K562 (cell line): ENCODE results near the gene LPCAT1. TPM values are rescaled to one million over a fixed set of nuclear protein-coding genes. Genes with fewer than 3 reads are reported as not detected.

Experiments used
- ATAC-seq: fragments of 200-7000 bp; cut with Tn5 transposase; 3 replicates; pipeline ENCODE4 v1.9.1; 2020; ENCODE audit warnings: moderate library complexity
- BruUV-seq: library from RNA; stranded (reverse); fragments of 400-500 nt; replicated peaks from 2 replicates; lab custom pipeline; 2021; lab: Mats Ljungman, UMichigan
- CTCF ChIA-PET: fragments of 300-600 bp; formaldehyde crosslinking; extraction: SDS; loops from one replicate; lab custom pipeline; 2021; ENCODE audit warnings: low intra/inter-chr PET ratio; lab: Yijun Ruan, JAX
- POLR2A ChIA-PET: fragments of 300-600, 350-650 bp; sonication (Branson Sonifier 250); formaldehyde crosslinking; extraction: SDS; loops from one replicate; lab custom pipeline; 2021; ENCODE audit warnings: antibody characterized with exemption, inconsistent platforms; lab: Yijun Ruan, JAX
- DNase-seq, 4 experiments: peaks; one replicate each; pipeline versions ENCODE4 v3.0.0 to v3.0.0-alpha.2; 2011 to 2018; ENCODE audit warnings: low spot score in 3 of 4, mixed read lengths in 3 of 4; ENCODE audit errors: extremely low read depth in 1 of 4
- FAIRE-seq: peaks from 2 replicates; lab custom pipeline; 2011; peaks lifted over from hg19 to GRCh38; lab: Jason Lieb, UNC
- H2AFZ ChIP-seq: 2 replicates; pipeline ENCODE4 v1.6.0; 2011; ENCODE audit warnings: low read depth, low read length, control low read depth, inconsistent platforms
- H3K27ac ChIP-seq: fragments of 200-600 bp; 3 replicates; pipeline ENCODE4 v1.8.0; 2011; ENCODE audit warnings: low read depth, mild to moderate bottlenecking, control low read depth, inconsistent platforms, low read length, moderate library complexity, mixed read lengths; ENCODE audit errors: extremely low read depth
- H3K27me3 ChIP-seq, 2 experiments: fragments of 300-600 bp in 1 of 2; 2 replicates in 1 of 2; 3 replicates in 1 of 2; pipeline versions ENCODE4 v1.6.0 to v1.8.0; 2011; ENCODE audit warnings: inconsistent platforms in 2 of 2, low read length in 2 of 2, mild to moderate bottlenecking in 1 of 2, mixed read lengths in 1 of 2, moderate library complexity in 1 of 2; ENCODE audit not compliant: control insufficient read depth in 2 of 2, insufficient read depth in 2 of 2
- H3K36me3 ChIP-seq: fragments of 300-600 bp; 3 replicates; pipeline ENCODE4 v1.8.0; 2011; ENCODE audit warnings: mild to moderate bottlenecking, low read length, inconsistent platforms; ENCODE audit not compliant: control insufficient read depth, insufficient read depth
- H3K4me1 ChIP-seq, 2 experiments: fragments of 200-600 bp in 1 of 2; replicated peaks in 1 of 2; 2 replicates in 1 of 2; 3 replicates in 1 of 2; pipeline versions ENCODE4 v1.5.1 to v1.8.0; 2011; ENCODE audit warnings: inconsistent platforms in 2 of 2, low read length in 2 of 2, mild to moderate bottlenecking in 1 of 2, mixed read lengths in 1 of 2, moderate library complexity in 1 of 2; ENCODE audit not compliant: control insufficient read depth in 2 of 2, insufficient read depth in 2 of 2
- H3K4me2 ChIP-seq: 2 replicates; pipeline ENCODE4 v1.6.1; 2011; ENCODE audit warnings: low read length, control low read depth, inconsistent platforms, mixed read lengths; ENCODE audit not compliant: insufficient read depth
- H3K4me3 ChIP-seq: fragments of 200-600 bp; sonication (generic), shearing (Covaris generic); 2 replicates; pipeline ENCODE4 v1.5.1; 2016; ENCODE audit warnings: control low read depth, inconsistent platforms
- H3K79me2 ChIP-seq: fragments of 200-600 bp; 3 replicates; pipeline ENCODE4 v1.8.0; 2011; ENCODE audit warnings: low read length, inconsistent platforms; ENCODE audit not compliant: control insufficient read depth, insufficient read depth
- H3K9ac ChIP-seq, 2 experiments: 2 replicates each; pipeline versions ENCODE4 v1.6.0 to v1.6.1; 2011; ENCODE audit warnings: low read depth in 2 of 2, low read length in 2 of 2, control low read depth in 1 of 2, inconsistent platforms in 1 of 2, mild to moderate bottlenecking in 1 of 2, mixed read lengths in 1 of 2; ENCODE audit not compliant: insufficient read depth in 1 of 2
- H3K9me1 ChIP-seq: one replicate; pipeline ENCODE4 v1.6.0; 2011; ENCODE audit warnings: inconsistent platforms, mild to moderate bottlenecking, low read length, moderate library complexity; ENCODE audit not compliant: control insufficient read depth, insufficient read depth
- H3K9me3 ChIP-seq: replicated peaks from 2 replicates; pipeline ENCODE4 v1.5.1; 2011; ENCODE audit warnings: low read depth, low read length, inconsistent platforms; ENCODE audit not compliant: control insufficient read depth, insufficient read depth
- H4K20me1 ChIP-seq: replicated peaks from 2 replicates; pipeline ENCODE4 v1.6.1; 2011; ENCODE audit warnings: low read length, inconsistent platforms, mixed read lengths; ENCODE audit not compliant: control insufficient read depth, insufficient read depth
- REST ChIP-seq, 2 experiments: fragments of 450-650 bp; formaldehyde crosslinking in 1 of 2; IDR thresholded peaks; 2 replicates each; pipeline versions ENCODE4 v1.4.0 to v1.6.1; 2014 to 2020; ENCODE audit warnings: mild to moderate bottlenecking in 2 of 2, borderline replicate concordance in 1 of 2, low read depth in 1 of 2
- RHOXF2B ChIP-seq: fragments of 250-450 bp; sonication (Bioruptor Pico); conservative IDR thresholded peaks from 2 replicates; pipeline ENCODE4 v1.5.1; 2021
- SMAD2 ChIP-seq: fragments of 150-350 bp; IDR thresholded peaks from 2 replicates; pipeline ENCODE4 v1.6.1; 2014; ENCODE audit warnings: low read depth, mild to moderate bottlenecking, low read length
- SP1 ChIP-seq: sonication (generic); formaldehyde crosslinking; IDR thresholded peaks from 2 replicates; pipeline ENCODE4 v1.8.1; 2022; ENCODE audit warnings: mild to moderate bottlenecking, missing genetic modification reagents
- TFAM ChIP-seq: fragments of 250-450 bp; sonication (Bioruptor Pico); conservative IDR thresholded peaks from 2 replicates; pipeline ENCODE4 v1.5.0; 2021; ENCODE audit warnings: mild to moderate bottlenecking, moderate library complexity
- VEZF1 ChIP-seq: fragments of 200-800 bp; sonication (Bioruptor generic); IDR thresholded peaks from 2 replicates; pipeline ENCODE4 v1.6.1; 2017; ENCODE audit warnings: missing genetic modification characterization, missing compliant biosample characterization
- ZBTB1 ChIP-seq: sonication (generic); formaldehyde crosslinking; IDR thresholded peaks from 2 replicates; pipeline ENCODE4 v1.8.1; 2023; ENCODE audit warnings: missing genetic modification reagents, low read depth, mild to moderate bottlenecking, borderline replicate concordance
- ZBTB34 ChIP-seq: fragments of 250-450 bp; sonication (Bioruptor Pico); IDR thresholded peaks from 2 replicates; pipeline ENCODE4 v1.8.0; 2021; ENCODE audit warnings: mild to moderate bottlenecking, moderate library complexity
- ZNF134 ChIP-seq: fragments of 250-450 bp; sonication (Bioruptor Pico); conservative IDR thresholded peaks from 2 replicates; pipeline ENCODE4 v1.4.0; 2020
- ZNF324 ChIP-seq: fragments of 250-450 bp; sonication (Bioruptor Pico); IDR thresholded peaks from 2 replicates; pipeline ENCODE4 v1.4.0; 2020; ENCODE audit warnings: mild to moderate bottlenecking
- WGBS: fragments of 100-300 bp; shearing (Covaris generic); methylation state at CpG from one replicate; pipeline ENCODE4 v1.1.6; 2016; ENCODE audit warnings: low coverage, mixed read lengths; ENCODE audit not compliant: insufficient coverage; ENCODE audit errors: missing lambda C conversion rate; 5-methylcytosine and 5-hydroxymethylcytosine counted together
- in situ Hi-C: fragments of 300-500 bp; cut with MboI; formaldehyde crosslinking; loops from 4 replicates; pipeline ENCODE4 v1.15.0; 2018; ENCODE audit warnings: inconsistent platforms, mixed read lengths
- intact Hi-C: fragments of 100-400 bp; cut with micrococcal nuclease; formaldehyde crosslinking; loops from 2 replicates; pipeline ENCODE4 v1.14.2; 2022
- polyA plus RNA-seq, 8 experiments: library from polyadenylated mRNA; depleted of rRNA in 4 of 8; stranded (reverse) in 5 of 8; unstranded in 3 of 8; fragments of >200 nt; fragmentation: Nextera tagmentation in 2 of 8; fragmentation: Illumina TruSeq in 1 of 8; extraction: Ambion mirVana in 2 of 8; extraction: Trizol in 1 of 8; gene quantifications; 2 replicates each; pipeline versions ENCODE4 v1.2.1 to v1.2.3, GENCODE V29; 2011 to 2014; ENCODE audit warnings: inconsistent platforms in 1 of 8, missing spikeins in 1 of 8
- total RNA-seq, 7 experiments: library from RNA; depleted of rRNA in 6 of 7; stranded (reverse); fragments of >200 nt in 6 of 7; fragmentation: Illumina TruSeq in 2 of 7; extraction: Trizol in 2 of 7; gene quantifications; 2 replicates each; pipeline versions ENCODE4 v1.2.1 to v1.2.3, GENCODE V29; 2011 to 2021; ENCODE audit warnings: low replicate concordance in 1 of 7

LPCAT1 gene
- total and polyA plus RNA-seq, 9 of the 15 experiments (the other 6 are each of a cell fraction or from before 2014, with no cell fraction given), result 0.14 to 18.4 (median 13.9) TPM

- DNase-seq (no peak), ATAC-seq (no peak), FAIRE-seq (no peak)
- WGBS, result 70% methylated on average over 29 of the region's 37 CpGs
- Histone ChIP-seq H3K4me3 (no peak overlapping the region), H4K20me1 (no peaks in the 10 kb centered on the region; the same call in 1 of the 2 replicates), H2AFZ (no peak overlapping the region), H3K9me3 (peaks cover 16% of the 10 kb centered on the region), H3K36me3 (no peaks in the 10 kb centered on the region; the same call in 2 of the 3 replicates), H3K27me3 (no peaks in the 10 kb centered on the region), H3K4me2 (no peak overlapping the region), H3K9me1 (no peaks in the 10 kb centered on the region), H3K79me2 (no peaks in the 10 kb centered on the region), H3K4me1 (peaks cover 0 to 17% of the 10 kb centered on the region in 2 experiments; a peak in 1 of 5 replicates), H3K9ac (no peak overlapping the region), H3K27ac (no peak overlapping the region)
- POLR2A ChIA-PET, result interaction anchor here (1.5 kb wide), 1 partner anchor 9 kb away, joined by 3 read pairs; no protein-coding TSS in a partner anchor
- intact Hi-C loops (no loop called here), in situ Hi-C loops (no loop called here)
- BruUV-seq, result no TSS peak
- CTCF ChIA-PET, result no interaction called here
- TF ChIP-seq TFAM (CRISPR knock-in tag) (no peak), ZNF134 (CRISPR knock-in tag) (no peak), SP1 (CRISPR knock-in tag) (no peak), SMAD2 (no peak), ZBTB1 (no peak), VEZF1 (CRISPR knock-in tag) (no peak), REST (IDR thresholded peaks at IDR 0.05; ENCODE audit: borderline replicate concordance) (no peak), REST (CRISPR knock-in tag; IDR thresholded peaks at IDR 0.05; ENCODE audit: low read depth) (no peak), ZNF324 (CRISPR knock-in tag) (no peak), RHOXF2B (no peak), ZBTB34 (CRISPR knock-in tag) (no peak)
These were observed 57.0 kb downstream of the LPCAT1 start for GRCh38 chr5:1466631-1467265.
